ENCODE results near the gene RAP1GDS1.

DNA sequence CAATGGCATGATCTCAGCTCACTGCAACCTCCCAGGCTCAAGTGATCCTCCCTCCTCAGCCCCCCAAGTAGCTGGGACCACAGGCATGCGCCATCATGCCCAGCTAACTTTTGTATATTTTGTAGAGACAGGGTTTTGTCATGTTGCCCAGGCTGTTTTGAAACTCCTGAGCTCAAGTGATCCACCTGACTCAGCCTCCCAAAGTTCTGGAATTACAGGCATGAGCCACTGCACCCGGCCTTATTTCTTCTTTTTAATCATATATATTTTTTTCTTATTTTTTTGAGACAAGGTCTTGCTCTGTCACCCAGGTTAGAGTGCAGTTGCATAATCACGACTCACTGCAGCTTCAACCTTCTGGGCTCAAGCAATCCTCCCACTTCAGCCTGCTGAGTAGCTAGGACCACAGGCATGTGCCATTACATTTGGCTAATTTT, 213.2 kb downstream of the RAP1GDS1 start:
- TF ChIP-seq EZH2 (IDR thresholded peaks at IDR 0.05; ENCODE audit: borderline replicate concordance, low read depth, low read length, severe bottlenecking) = no peak
- TF ChIP-seq, protein P1, sequence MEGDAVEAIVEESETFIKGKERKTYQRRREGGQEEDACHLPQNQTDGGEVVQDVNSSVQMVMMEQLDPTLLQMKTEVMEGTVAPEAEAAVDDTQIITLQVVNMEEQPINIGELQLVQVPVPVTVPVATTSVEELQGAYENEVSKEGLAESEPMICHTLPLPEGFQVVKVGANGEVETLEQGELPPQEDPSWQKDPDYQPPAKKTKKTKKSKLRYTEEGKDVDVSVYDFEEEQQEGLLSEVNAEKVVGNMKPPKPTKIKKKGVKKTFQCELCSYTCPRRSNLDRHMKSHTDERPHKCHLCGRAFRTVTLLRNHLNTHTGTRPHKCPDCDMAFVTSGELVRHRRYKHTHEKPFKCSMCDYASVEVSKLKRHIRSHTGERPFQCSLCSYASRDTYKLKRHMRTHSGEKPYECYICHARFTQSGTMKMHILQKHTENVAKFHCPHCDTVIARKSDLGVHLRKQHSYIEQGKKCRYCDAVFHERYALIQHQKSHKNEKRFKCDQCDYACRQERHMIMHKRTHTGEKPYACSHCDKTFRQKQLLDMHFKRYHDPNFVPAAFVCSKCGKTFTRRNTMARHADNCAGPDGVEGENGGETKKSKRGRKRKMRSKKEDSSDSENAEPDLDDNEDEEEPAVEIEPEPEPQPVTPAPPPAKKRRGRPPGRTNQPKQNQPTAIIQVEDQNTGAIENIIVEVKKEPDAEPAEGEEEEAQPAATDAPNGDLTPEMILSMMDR (IDR thresholded peaks at IDR 0.05; ENCODE audit: borderline replicate concordance, extremely low read depth, low read length, poor library complexity, severe bottlenecking) = no peak

Measured in DND-41 (cell line).